ENCODE results near the gene CA11.
"Not testable (repeated sequence)": the region's sequence is repeated elsewhere in the genome, so short reads cannot be mapped to it uniquely, and the experiment has no call there.

CA11 gene

GRCh38 chr19:48639483-48640375 lies 6.3 kb downstream of the CA11 start:
- peak; percentile 43 for DNase-seq

GRCh38 chr19:48638831-48639381 lies 7.1 kb downstream of the CA11 start:
- no peak for DNase-seq

- peak; percentile 93 for DNase-seq
These were observed 7.8 kb downstream of the CA11 start for GRCh38 chr19:48637948-48638830.

DNA sequence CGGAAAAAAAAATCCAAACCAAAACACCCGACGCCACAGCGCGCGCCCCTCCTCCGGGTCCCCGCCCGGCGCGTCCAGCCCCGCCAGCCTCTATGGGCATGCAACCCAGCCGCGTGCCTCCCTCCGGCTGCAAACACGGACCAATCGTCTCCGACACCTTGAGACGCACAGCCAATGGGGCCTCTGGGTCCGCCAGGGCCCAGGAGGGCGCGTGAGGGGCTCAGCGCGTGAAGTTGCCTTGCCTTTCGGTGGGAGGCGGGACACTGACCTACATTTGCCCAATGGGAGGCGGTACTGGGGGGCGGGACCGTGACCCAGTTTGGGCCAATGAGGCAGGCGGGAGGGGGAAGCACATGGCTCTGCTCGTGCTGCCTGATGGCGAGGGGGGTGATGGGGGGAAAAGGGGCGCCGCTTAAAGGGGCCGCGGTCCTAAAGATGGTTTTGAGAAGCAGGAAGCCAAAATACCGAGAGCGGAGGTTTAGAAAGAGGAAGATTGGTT lies 8.5 kb downstream of the CA11 start:
- peak; percentile 100 for DNase-seq

DNA sequence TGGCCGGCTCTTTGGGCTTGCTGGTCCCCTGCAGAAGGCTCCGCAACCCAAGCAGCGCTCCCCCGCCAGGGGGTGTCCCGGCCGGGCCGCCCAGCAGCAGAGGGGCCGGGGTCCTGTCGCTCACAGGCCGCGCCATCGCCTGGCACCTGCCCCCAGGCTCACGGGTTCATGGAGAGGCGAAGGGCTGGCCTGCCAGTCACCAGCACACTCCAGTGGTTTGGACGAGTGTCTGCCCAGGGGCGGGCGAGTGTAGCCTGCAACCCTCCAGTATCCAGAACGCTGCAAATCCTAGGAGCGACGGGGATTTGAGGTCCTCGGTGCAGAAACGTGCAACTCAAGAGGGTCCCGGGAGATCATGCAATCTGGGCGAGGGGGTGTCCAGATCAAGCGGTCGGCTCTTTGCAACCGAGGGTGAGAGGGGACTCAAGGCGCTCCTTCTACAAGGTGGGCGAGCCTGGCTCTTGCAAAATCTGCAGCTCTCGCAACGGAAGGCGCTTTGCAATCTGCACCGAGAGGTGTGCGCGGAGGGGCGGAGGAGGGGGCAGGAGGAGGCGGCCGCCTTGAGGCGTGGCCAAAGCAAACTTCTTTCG lies 9.0 kb downstream of the CA11 start, which contains the start of gene DBP:
Gene DBP, minus strand, starts transcription at position 521 of the 590 bp plus-strand sequence. Its CDS starts 385 bp downstream, at position 136.
- no peak for DNase-seq

- DNase-seq: no peak
These were observed 9.8 kb downstream of the CA11 start for GRCh38 chr19:48635966-48636858.

- DNase-seq: peak; percentile 66
These were observed 10.6 kb downstream of the CA11 start for GRCh38 chr19:48635263-48635965.

GRCh38 chr19:48634424-48635262 lies 11.3 kb downstream of the CA11 start:
- peak; percentile 93 for DNase-seq

GRCh38 chr19:48634036-48634342 lies 12.0 kb downstream of the CA11 start:
- no peak for DNase-seq

DNA sequence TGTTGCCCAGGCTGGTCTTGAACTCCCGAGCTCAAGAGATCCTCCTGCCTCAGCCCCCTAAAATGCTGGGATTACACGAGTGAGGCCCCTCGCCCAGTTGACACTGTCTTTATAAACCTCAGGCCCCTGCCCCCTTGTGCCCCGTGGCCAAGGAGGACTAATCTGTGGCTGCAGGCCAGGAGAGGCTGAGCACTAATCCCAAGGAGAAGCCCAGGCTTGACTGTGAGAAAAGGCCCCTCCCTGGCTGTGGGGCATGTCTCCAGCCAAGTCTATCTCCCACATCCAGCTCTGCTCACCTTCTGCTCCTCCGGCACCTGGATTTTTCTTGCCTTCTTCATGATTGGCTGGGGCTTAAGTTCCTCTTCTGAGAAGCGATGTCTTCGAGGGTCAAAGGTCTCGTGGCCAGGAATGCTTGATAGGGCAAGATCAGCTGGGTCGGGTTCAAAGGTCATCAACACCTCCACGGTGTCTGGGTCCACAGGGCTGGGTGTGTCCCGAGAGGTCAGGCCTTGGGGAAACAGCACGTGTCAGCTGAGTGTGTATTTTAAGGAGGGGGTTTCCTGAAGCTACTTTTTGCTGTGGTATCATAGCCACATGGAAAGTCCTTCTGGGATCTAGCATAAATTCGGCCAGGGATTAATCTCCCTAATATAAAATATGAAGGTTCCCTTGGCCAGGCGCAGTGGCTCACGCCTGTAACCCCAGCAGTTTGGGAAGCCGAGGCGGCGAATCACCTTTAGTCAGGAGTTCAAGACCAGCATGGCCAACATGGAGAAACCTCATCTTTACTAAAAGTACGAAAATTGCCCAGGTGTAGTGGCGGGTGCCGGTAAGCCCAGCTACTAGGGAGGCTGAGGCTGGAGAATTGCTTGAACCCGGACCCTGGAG lies 12.6 kb downstream of the CA11 start:
- DNase-seq: no peak

GRCh38 chr19:48632692-48633147 lies 13.3 kb downstream of the CA11 start:
- DNase-seq: no peak

DNA sequence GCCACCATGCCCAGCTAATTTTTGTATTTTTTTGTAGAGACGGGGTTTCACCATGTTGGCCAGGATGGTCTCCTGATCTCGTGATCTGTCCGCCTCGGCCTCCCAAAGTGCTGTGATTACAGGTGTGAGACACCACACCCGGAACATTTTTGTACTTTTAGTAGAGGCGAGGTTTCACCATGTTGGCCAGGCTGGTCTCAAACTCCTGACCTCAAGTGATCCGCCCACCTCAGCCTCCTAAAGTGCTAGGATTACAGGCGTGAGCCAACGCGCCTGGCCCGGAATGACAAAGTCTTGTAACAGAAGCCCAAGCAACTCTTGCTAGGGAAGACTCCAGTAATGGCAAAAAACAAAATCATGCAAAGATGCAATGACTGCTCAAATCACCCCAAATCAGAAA lies 13.7 kb downstream of the CA11 start:
- not testable (repeated sequence) for DNase-seq

- no peak for DNase-seq
These were observed 14.8 kb downstream of the CA11 start for GRCh38 chr19:48631225-48631624.

DNA sequence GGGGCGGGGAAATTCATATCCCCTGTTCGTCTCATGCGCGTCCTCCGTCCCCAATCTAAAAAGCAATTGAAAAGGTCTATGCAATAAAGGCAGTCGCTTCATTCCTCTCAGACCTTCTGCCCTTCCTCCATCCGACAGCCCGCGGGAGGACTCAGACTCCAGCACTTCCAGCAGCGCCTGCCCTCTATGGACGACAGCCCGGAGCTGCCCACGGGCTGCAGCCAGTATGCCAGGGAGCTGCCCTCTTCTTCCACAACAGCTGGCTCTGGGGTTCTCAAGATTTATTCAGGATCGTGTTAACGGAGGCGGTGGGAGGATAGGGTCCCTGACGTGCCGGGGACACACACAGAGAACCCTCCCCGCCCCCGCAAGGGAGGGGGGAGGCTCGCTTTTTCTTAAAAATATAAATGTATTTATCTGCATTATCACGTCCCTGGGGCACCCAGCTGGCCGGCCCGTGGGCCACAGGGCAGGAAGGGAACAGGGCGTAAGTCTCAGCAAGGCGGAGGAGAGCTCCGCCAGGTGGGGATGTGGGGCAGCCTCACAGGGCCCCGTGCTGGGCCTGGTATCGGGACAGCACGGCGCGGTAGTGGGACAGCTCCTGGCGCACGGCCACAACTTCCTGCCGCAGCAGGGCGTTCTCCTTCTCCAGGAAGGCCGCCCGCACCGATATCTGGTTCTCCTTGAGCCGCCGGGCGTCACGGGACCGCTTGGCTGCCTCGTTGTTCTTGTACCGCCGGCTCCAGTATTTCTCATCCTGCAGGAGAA lies 15.5 kb downstream of the CA11 start:
- DNase-seq: no peak

GRCh38 chr19:48629599-48630295 lies 16.2 kb downstream of the CA11 start:
- DNase-seq: no peak

DNA sequence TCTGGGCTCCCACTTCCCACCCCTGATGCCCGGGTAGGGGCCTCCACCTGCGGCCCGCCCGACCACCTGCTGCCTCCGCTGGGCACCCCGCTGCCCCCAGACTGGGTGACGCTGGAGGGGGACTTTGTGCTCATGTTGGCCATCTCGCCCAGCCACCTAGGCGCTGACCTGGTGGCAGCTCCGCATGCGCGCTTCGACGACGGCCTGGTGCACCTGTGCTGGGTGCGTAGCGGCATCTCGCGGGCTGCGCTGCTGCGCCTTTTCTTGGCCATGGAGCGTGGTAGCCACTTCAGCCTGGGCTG lies 16.7 kb downstream of the CA11 start:
- no peak for DNase-seq

- DNase-seq: no peak
These were observed 17.3 kb downstream of the CA11 start for GRCh38 chr19:48628486-48629296.
